DMS 273 (cell line): ENCODE measurements around the gene ZNF343.

Experiments
- DNase-seq: peaks from one replicate; lab custom pipeline; 2025; ENCODE audit not compliant: unreplicated experiment; lab: John Stamatoyannopoulos, UW

The ZNF343 gene

GRCh38 chr20:2475850-2476741 is 32.6 kb downstream of the ZNF343 start:
- DNase-seq: no peak

- no peak for DNase-seq
These were observed 35.2 kb downstream of the ZNF343 start for GRCh38 chr20:2473516-2473915.

GRCh38 chr20:2470423-2471193 is 38.1 kb downstream of the ZNF343 start, which contains the start of gene SNRPB:
Gene SNRPB (minus strand): TSS chr20:2470789. CDS start chr20:2470690, 99 bp downstream.
- peak; percentile 99 for DNase-seq

GRCh38 chr20:2469991-2470422 is 38.7 kb downstream of the ZNF343 start:
- peak; percentile 71 for DNase-seq

- DNase-seq: peak; percentile 15
These were observed 39.9 kb downstream of the ZNF343 start for GRCh38 chr20:2468581-2469407.

- DNase-seq: no peak
These were observed 41.3 kb downstream of the ZNF343 start for GRCh38 chr20:2467412-2467811.

GRCh38 chr20:2465100-2465499 is 43.6 kb downstream of the ZNF343 start:
- no peak for DNase-seq

- DNase-seq: no peak
These were observed 44.9 kb downstream of the ZNF343 start for GRCh38 chr20:2463616-2464365.

- DNase-seq: no peak
These were observed 46.2 kb downstream of the ZNF343 start for GRCh38 chr20:2462484-2462883.

- no peak for DNase-seq
These were observed 47.8 kb downstream of the ZNF343 start for GRCh38 chr20:2460752-2461424.

GRCh38 chr20:2459981-2460751 is 48.5 kb downstream of the ZNF343 start:
- peak; percentile 20 for DNase-seq

GRCh38 chr20:2458919-2459499 is 49.7 kb downstream of the ZNF343 start:
- peak; percentile 29 for DNase-seq

GRCh38 chr20:2455771-2456497 is 52.8 kb downstream of the ZNF343 start:
- no peak for DNase-seq

- no peak for DNase-seq
These were observed 54.9 kb downstream of the ZNF343 start for GRCh38 chr20:2453792-2454191.

GRCh38 chr20:2451939-2452732 is 56.6 kb downstream of the ZNF343 start:
- peak; percentile 93 for DNase-seq

- DNase-seq: no peak
These were observed 57.3 kb downstream of the ZNF343 start for GRCh38 chr20:2451422-2451821.

- DNase-seq: no peak
These were observed 59.3 kb downstream of the ZNF343 start for GRCh38 chr20:2449386-2449785.
